Measurements from ENCODE around the gene NDUFB5. TPM values are rescaled to one million over a fixed set of nuclear protein-coding genes. Genes with fewer than 3 reads are reported as not detected.

NDUFB5 gene
- total RNA-seq, 1 donor from 2014 or later: 22.4 TPM

GRCh38 chr3:179663093-179663492, 58.5 kb downstream of the NDUFB5 start:
- no peaks in the 10 kb centered on the region for H3K27me3 ChIP-seq
- TF ChIP-seq CTCF (IDR thresholded peaks at IDR 0.05): no peak
- no peak for DNase-seq (ENCODE audit: low spot score in 2 of 2)
- no peak overlapping the region for H3K27ac ChIP-seq
- no peaks in the 10 kb centered on the region for H3K9me3 ChIP-seq
- H3K4me3 ChIP-seq: no peak overlapping the region
- H3K4me1 ChIP-seq: no peaks in the 10 kb centered on the region
- intact Hi-C loops (cut with DNase I): no loop called here
- no peaks in the 10 kb centered on the region for H3K36me3 ChIP-seq

GRCh38 chr3:179666030-179666429, 61.4 kb downstream of the NDUFB5 start:
- no peak for DNase-seq (ENCODE audit: low spot score in 2 of 2)
- no peak overlapping the region for H3K27ac ChIP-seq

GRCh38 chr3:179666436-179667035, 61.9 kb downstream of the NDUFB5 start:
- Histone ChIP-seq H3K9me3 (no peaks in the 10 kb centered on the region), H3K27me3 (no peaks in the 10 kb centered on the region), H3K4me3 (no peak overlapping the region), H3K27ac (no peak overlapping the region), H3K36me3 (no peaks in the 10 kb centered on the region), H3K4me1 (no peaks in the 10 kb centered on the region)
- DNase-seq (ENCODE audit: low spot score in 2 of 2): no peak
- intact Hi-C loops (cut with DNase I): no loop called here
- no peak for TF ChIP-seq CTCF (IDR thresholded peaks at IDR 0.05)

More at GRCh38 chr3:179666030-179666429, 61.4 kb downstream of the NDUFB5 start:
- H3K27me3 ChIP-seq: no peaks in the 10 kb centered on the region
- H3K4me1 ChIP-seq: no peaks in the 10 kb centered on the region
- intact Hi-C loops (cut with DNase I): no loop called here
- no peaks in the 10 kb centered on the region for H3K36me3 ChIP-seq
- no peaks in the 10 kb centered on the region for H3K9me3 ChIP-seq
- no peak for TF ChIP-seq CTCF (IDR thresholded peaks at IDR 0.05)
- no peak overlapping the region for H3K4me3 ChIP-seq

- no peak for TF ChIP-seq CTCF (IDR thresholded peaks at IDR 0.05)
- no peak overlapping the region for H3K27ac ChIP-seq
- DNase-seq (ENCODE audit: low spot score in 2 of 2): no peak
- H3K4me1 ChIP-seq: no peaks in the 10 kb centered on the region
- no peak overlapping the region for H3K4me3 ChIP-seq
- no peaks in the 10 kb centered on the region for H3K36me3 ChIP-seq
- intact Hi-C loops (cut with DNase I): no loop called here
- H3K9me3 ChIP-seq: no peaks in the 10 kb centered on the region
- no peaks in the 10 kb centered on the region for H3K27me3 ChIP-seq
Measured at GRCh38 chr3:179668429-179668828, 63.8 kb downstream of the NDUFB5 start.

- TF ChIP-seq CTCF (IDR thresholded peaks at IDR 0.05): no peak
- Histone ChIP-seq H3K4me1 (no peaks in the 10 kb centered on the region), H3K9me3 (no peaks in the 10 kb centered on the region), H3K27ac (no peak overlapping the region), H3K36me3 (no peaks in the 10 kb centered on the region), H3K4me3 (no peak overlapping the region), H3K27me3 (no peaks in the 10 kb centered on the region)
- intact Hi-C loops (cut with DNase I): no loop called here
- no peak for DNase-seq (ENCODE audit: low spot score in 2 of 2)
Measured at GRCh38 chr3:179670311-179670710, 65.7 kb downstream of the NDUFB5 start.

GRCh38 chr3:179671309-179671708, 66.7 kb downstream of the NDUFB5 start:
- H3K36me3 ChIP-seq: no peaks in the 10 kb centered on the region
- DNase-seq (ENCODE audit: low spot score in 2 of 2): no peak
- no peak overlapping the region for H3K4me3 ChIP-seq
- no peaks in the 10 kb centered on the region for H3K27me3 ChIP-seq
- TF ChIP-seq CTCF (IDR thresholded peaks at IDR 0.05): no peak
- intact Hi-C loops (cut with DNase I): no loop called here
- no peaks in the 10 kb centered on the region for H3K4me1 ChIP-seq
- H3K9me3 ChIP-seq: no peaks in the 10 kb centered on the region
- no peak overlapping the region for H3K27ac ChIP-seq
